B cell (primary cell): ENCODE measurements around the gene GAL3ST2. TPM values are rescaled to one million over a fixed set of nuclear protein-coding genes. Genes with fewer than 3 reads are reported as not detected.

Experiments
- ATAC-seq: fragments of 200-7000 bp; cut with Tn5 transposase; one replicate; pipeline ENCODE4 v1.10.0; 2021; ENCODE audit warnings: low read depth, mild to moderate bottlenecking, moderate number of reproducible peaks, moderate library complexity
- CTCF ChIA-PET: fragments of 350-600 bp; sonication (Branson Sonifier 250); formaldehyde crosslinking; loops from one replicate; lab custom pipeline; 2021; ENCODE audit warnings: antibody characterized with exemption, inconsistent platforms; lab: Charles Lee
- POLR2A ChIA-PET: fragments of 350-600 bp; sonication (Branson Sonifier 250); formaldehyde crosslinking; loops from one replicate; lab custom pipeline; 2021; ENCODE audit warnings: antibody characterized with exemption; lab: Charles Lee
- DNase-seq: peaks from one replicate; pipeline ENCODE4 v3.0.0; 2013
- H2AFZ ChIP-seq: 2 replicates; pipeline ENCODE4 v1.6.1; 2012; ENCODE audit warnings: mild to moderate bottlenecking, low read depth, low read length; ENCODE audit not compliant: insufficient read depth, poor library complexity, severe bottlenecking
- H3K27ac ChIP-seq, 2 donors: 1 replicate in 1 of 2; 2 replicates in 1 of 2; pipeline ENCODE4 v1.5.1; 2012 to 2013; ENCODE audit warnings: low read length in 2 of 2, mild to moderate bottlenecking in 2 of 2, moderate library complexity in 1 of 2
- H3K27me3 ChIP-seq, 4 experiments: fragments of 200-600 bp in 1 of 4; sonication (generic) in 1 of 4; replicated peaks in 1 of 4; 1 replicate in 2 of 4; 2 replicates in 2 of 4; pipeline versions ENCODE4 v1.6.1 to v1.7.0; 2013 to 2016; ENCODE audit warnings: low read length in 3 of 4, mild to moderate bottlenecking in 2 of 4, mixed read lengths in 1 of 4, moderate library complexity in 1 of 4; ENCODE audit not compliant: insufficient read depth in 4 of 4, control insufficient read depth in 3 of 4; ENCODE audit errors: control extremely low read depth in 1 of 4
- H3K36me3 ChIP-seq, 2 experiments: replicated peaks in 1 of 2; 1 replicate in 1 of 2; 2 replicates in 1 of 2; pipeline versions ENCODE4 v1.6.1 to v1.7.1; 2013; ENCODE audit warnings: low read length in 1 of 2; ENCODE audit not compliant: insufficient read depth in 2 of 2, control insufficient read depth in 1 of 2; ENCODE audit errors: control extremely low read depth in 1 of 2, extremely low read depth in 1 of 2
- H3K4me1 ChIP-seq, 2 donors: fragments of 200-600 bp in 1 of 2; sonication (generic) in 1 of 2; 1 replicate in 1 of 2; 2 replicates in 1 of 2; pipeline versions ENCODE4 v1.5.1 to v1.6.1; 2013 to 2017; ENCODE audit warnings: low read length in 2 of 2; ENCODE audit not compliant: control insufficient read depth in 2 of 2, insufficient read depth in 2 of 2
- H3K4me2 ChIP-seq: replicated peaks from 2 replicates; pipeline ENCODE3; 2012; ENCODE audit warnings: mild to moderate bottlenecking, low read depth, low read length; ENCODE audit not compliant: poor library complexity, severe bottlenecking
- H3K4me3 ChIP-seq, 5 experiments: fragments of 200-600 bp in 1 of 5; sonication (generic) in 1 of 5; 1 replicate in 3 of 5; 2 replicates in 2 of 5; pipeline versions ENCODE4 v1.5.1 to v1.7.0; 2011 to 2016; ENCODE audit warnings: low read length in 4 of 5, mild to moderate bottlenecking in 4 of 5, low read depth in 2 of 5, control low read depth in 1 of 5, moderate library complexity in 1 of 5; ENCODE audit not compliant: insufficient read depth in 1 of 5; ENCODE audit errors: control extremely low read depth in 1 of 5, extremely low read depth in 1 of 5
- H3K79me2 ChIP-seq: fragments of 200-600 bp; sonication (generic); one replicate; pipeline ENCODE4 v1.6.0; 2016; ENCODE audit warnings: low read length; ENCODE audit not compliant: control insufficient read depth, insufficient read depth
- H3K9ac ChIP-seq: fragments of 200-600 bp; sonication (generic); 2 replicates; pipeline ENCODE4 v1.6.1; 2017; ENCODE audit warnings: mild to moderate bottlenecking, low read length, moderate library complexity
- H3K9me3 ChIP-seq, 3 donors: one replicate each; pipeline versions ENCODE4 v1.6.1 to v1.7.1; 2013; ENCODE audit warnings: low read length in 2 of 3; ENCODE audit not compliant: control insufficient read depth in 2 of 3, insufficient read depth in 1 of 3; ENCODE audit errors: control extremely low read depth in 1 of 3
- H4K20me1 ChIP-seq: 2 replicates; pipeline ENCODE4 v1.6.0; 2012; ENCODE audit warnings: mild to moderate bottlenecking, low read length; ENCODE audit not compliant: insufficient read depth, control insufficient read depth, poor library complexity, severe bottlenecking
- H3K27ac Mint-ChIP-seq: one replicate; pipeline ENCODE4 v1.8.0; 2021; ENCODE audit warnings: mixed read lengths
- H3K27me3 Mint-ChIP-seq: one replicate; pipeline ENCODE4 v1.8.0; 2021; ENCODE audit warnings: mixed read lengths
- H3K4me1 Mint-ChIP-seq: one replicate; pipeline ENCODE4 v1.8.0; 2021; ENCODE audit warnings: mixed read lengths
- H3K4me3 Mint-ChIP-seq: one replicate; pipeline ENCODE4 v1.8.0; 2021; ENCODE audit warnings: mixed read lengths
- H3K9me3 Mint-ChIP-seq: one replicate; pipeline ENCODE4 v1.8.0; 2022; ENCODE audit warnings: mixed read lengths; ENCODE audit not compliant: insufficient read depth
- CTCF ChIP-seq: fragments of 200-600 bp; IDR thresholded peaks from one replicate; pipeline ENCODE4 v1.8.0; 2022; ENCODE audit warnings: antibody characterized with exemption, mild to moderate bottlenecking
- EZH2 ChIP-seq: IDR thresholded peaks from 2 replicates; pipeline ENCODE4 v1.6.1; 2012; ENCODE audit warnings: borderline replicate concordance, low read depth, mild to moderate bottlenecking, moderate library complexity, low read length; ENCODE audit not compliant: insufficient read depth, poor library complexity, severe bottlenecking
- WGBS: methylation state at CpG from one replicate; pipeline ENCODE4 v1.1.5; 2013; ENCODE audit warnings: missing lambda C conversion rate; ENCODE audit not compliant: insufficient coverage; 5-methylcytosine and 5-hydroxymethylcytosine counted together
- intact Hi-C: fragments of 100-400 bp; cut with micrococcal nuclease; formaldehyde crosslinking; loops from one replicate; pipeline ENCODE4 v1.10.0; 2022
- polyA plus RNA-seq: library from polyadenylated mRNA; depleted of rRNA; stranded (reverse); fragments of >200 nt; gene quantifications from 2 replicates; pipeline ENCODE4 v1.2.3, GENCODE V29; 2012
- total RNA-seq, 2 donors: library from RNA; stranded (reverse); fragments of 120-200 nt in 1 of 2; gene quantifications; 1 replicate in 1 of 2; 2 replicates in 1 of 2; pipeline versions ENCODE4 v1.2.3 to v1.2.4, GENCODE V29; 2013 to 2022

The GAL3ST2 gene
- total and polyA plus RNA-seq, 2 donors (not counting 1 experiment from before 2014, with no cell fraction given), result 0.10 TPM; not detected in 1

GRCh38 chr2:241841181-241842066 lies 64.8 kb downstream of the GAL3ST2 start:
- H3K4me3 Mint-ChIP-seq, result peak overlapping the region; percentile 16

More at GRCh38 chr2:241841181-241842066, 64.8 kb downstream of the GAL3ST2 start:
- Mint-ChIP-seq H3K4me1 (peaks cover 30% of the 10 kb centered on the region), H3K27ac (no peak overlapping the region), H3K9me3 (no peaks in the 10 kb centered on the region), H3K27me3 (no peaks in the 10 kb centered on the region)
- POLR2A ChIA-PET, result no interaction called here
- 95% methylated on average over 23 of the region's 28 CpGs for WGBS
- H3K27me3 ChIP-seq, result no peaks in the 10 kb centered on the region
- no peaks in the 10 kb centered on the region for H3K79me2 ChIP-seq
- CTCF ChIA-PET, result interaction anchor here (0.5 to 1.0 kb wide), 2 partner anchors 37 to 134 kb away, joined by 3 read pairs; no protein-coding TSS in a partner anchor
- peaks cover 18 to 26% of the 10 kb centered on the region in 2 donors for H3K4me1 ChIP-seq
- H4K20me1 ChIP-seq, result no peaks in the 10 kb centered on the region
- H3K9me3 ChIP-seq, result peaks cover 0 to 4% (median 0%) of the 10 kb centered on the region in 3 donors
- no peak for DNase-seq
- no peaks in the 10 kb centered on the region for H3K36me3 ChIP-seq
- intact Hi-C loops, result loop anchor here (5.0 kb wide), 1 partner anchor 41 kb away; no protein-coding TSS in a partner anchor
- TF ChIP-seq EZH2 (no peak), CTCF (no peak)
- no peak overlapping the region for H2AFZ ChIP-seq
- no peak overlapping the region for H3K9ac ChIP-seq
- H3K4me3 ChIP-seq, result no peak overlapping the region
- no peak overlapping the region for H3K27ac ChIP-seq
- H3K4me2 ChIP-seq, result no peak overlapping the region
- no peak for ATAC-seq
